ENCODE measurements around the gene VAV2.

VAV2 gene

GRCh38 chr9:133979921-133980863 is 11.9 kb downstream of the VAV2 start:
- no peak for DNase-seq

GRCh38 chr9:133979273-133979920 is 12.7 kb downstream of the VAV2 start:
- DNase-seq = no peak

GRCh38 chr9:133978899-133979272 is 13.2 kb downstream of the VAV2 start:
- no peak for DNase-seq

- no peak for DNase-seq
Observed at GRCh38 chr9:133978226-133978898, 13.8 kb downstream of the VAV2 start.

- DNase-seq = no peak
Observed at GRCh38 chr9:133977421-133978201, 14.5 kb downstream of the VAV2 start.

- DNase-seq = no peak
Observed at GRCh38 chr9:133976887-133977286, 15.2 kb downstream of the VAV2 start.

GRCh38 chr9:133976191-133976861 is 15.8 kb downstream of the VAV2 start:
- no peak for DNase-seq

GRCh38 chr9:133975511-133975910 is 16.6 kb downstream of the VAV2 start:
- no peak for DNase-seq

GRCh38 chr9:133974631-133975341 is 17.3 kb downstream of the VAV2 start:
- no peak for DNase-seq

- no peak for DNase-seq
Observed at GRCh38 chr9:133973791-133974630, 18.1 kb downstream of the VAV2 start.

GRCh38 chr9:133973111-133973790 is 18.9 kb downstream of the VAV2 start:
- no peak for DNase-seq

- DNase-seq = no peak
Observed at GRCh38 chr9:133971981-133972941, 19.9 kb downstream of the VAV2 start.

GRCh38 chr9:133971121-133971951 is 20.8 kb downstream of the VAV2 start:
- no peak for DNase-seq

GRCh38 chr9:133970581-133971058 is 21.5 kb downstream of the VAV2 start:
- no peak for DNase-seq

- no peak for DNase-seq
Observed at GRCh38 chr9:133969681-133970580, 22.2 kb downstream of the VAV2 start.

GRCh38 chr9:133968966-133969617 is 23.0 kb downstream of the VAV2 start:
- DNase-seq = no peak
